GM12878 (cell line): ENCODE measurements around the gene PSME3. TPM values are rescaled to one million over a fixed set of nuclear protein-coding genes. Genes with fewer than 3 reads are reported as not detected.

Experiments used
- BRCA1 ChIP-seq: IDR thresholded peaks from 2 replicates; pipeline ENCODE4 v1.6.1; 2011; ENCODE audit warnings: low read depth, low read length, improper control_type of control experiment
- CREB1 ChIP-seq: IDR thresholded peaks from 2 replicates; pipeline ENCODE4 v1.6.1; 2012; ENCODE audit warnings: low read depth, mild to moderate bottlenecking, inconsistent platforms
- E2F4 ChIP-seq: IDR thresholded peaks from 2 replicates; pipeline ENCODE4 v1.6.1; 2012; ENCODE audit warnings: low read depth, low read length, improper control_type of control experiment
- EED ChIP-seq: sonication (generic); IDR thresholded peaks from 2 replicates; pipeline ENCODE4 v1.6.1; 2016; ENCODE audit warnings: antibody characterized with exemption, low read depth
- ELK1 ChIP-seq: IDR thresholded peaks from 2 replicates; pipeline ENCODE4 v1.6.1; 2012; ENCODE audit warnings: low read depth, low read length, improper control_type of control experiment
- EP300 ChIP-seq, 2 experiments: fragments of 150-350 bp in 1 of 2; IDR thresholded peaks; 2 replicates each; pipeline ENCODE4 v1.6.1; 2011 to 2012; ENCODE audit warnings: low read depth in 2 of 2, low read length in 2 of 2, borderline replicate concordance in 1 of 2, improper control_type of control experiment in 1 of 2, inconsistent platforms in 1 of 2; ENCODE audit not compliant: control insufficient read depth in 1 of 2
- FOXM1 ChIP-seq: IDR thresholded peaks from 2 replicates; pipeline ENCODE4 v1.6.1; 2012; ENCODE audit warnings: low read depth, mild to moderate bottlenecking, inconsistent platforms, low read length, moderate library complexity
- IRF5 ChIP-seq: fragments of 450-650 bp; IDR thresholded peaks from 2 replicates; pipeline ENCODE4 v1.6.1; 2017; ENCODE audit warnings: borderline replicate concordance
- MAX ChIP-seq: IDR thresholded peaks from 2 replicates; pipeline ENCODE4 v1.6.1; 2012; ENCODE audit warnings: low read depth, low read length, improper control_type of control experiment
- POLR2AphosphoS5 ChIP-seq: IDR thresholded peaks from 2 replicates; pipeline ENCODE4 v1.6.1; 2011; ENCODE audit warnings: mild to moderate bottlenecking, low read length, inconsistent platforms
- RCOR1 ChIP-seq: conservative IDR thresholded peaks from 2 replicates; pipeline ENCODE4 v1.6.1; 2012; ENCODE audit warnings: low read depth, low read length, improper control_type of control experiment
- ZBTB40 ChIP-seq: fragments of 450-650 bp; IDR thresholded peaks from 2 replicates; pipeline ENCODE4 v1.6.1; 2016; ENCODE audit warnings: mild to moderate bottlenecking, moderate library complexity, borderline replicate concordance
- ZNF687 ChIP-seq: fragments of 450-650 bp; IDR thresholded peaks from 2 replicates; pipeline ENCODE4 v1.6.1; 2017; ENCODE audit warnings: mild to moderate bottlenecking, moderate library complexity
- ZSCAN29 ChIP-seq: fragments of 450-650 bp; IDR thresholded peaks from 2 replicates; pipeline ENCODE4 v1.6.1; 2017; ENCODE audit warnings: mild to moderate bottlenecking, moderate library complexity
- polyA plus RNA-seq, 11 experiments: library from polyadenylated mRNA; depleted of rRNA in 4 of 11; unstranded in 6 of 11; stranded (reverse) in 5 of 11; fragments of >200 nt; fragmentation: Nextera tagmentation in 4 of 11; fragmentation: Illumina TruSeq in 1 of 11; extraction: Ambion mirVana in 4 of 11; extraction: Trizol in 1 of 11; gene quantifications; 1 replicate in 1 of 11; 2 replicates in 10 of 11; pipeline versions ENCODE4 v1.2.1 to v1.2.3, GENCODE V29; 2011 to 2016; ENCODE audit warnings: inconsistent platforms in 2 of 11, missing spikeins in 2 of 11, low read depth in 1 of 11
- total RNA-seq, 4 experiments: library from RNA; depleted of rRNA in 3 of 4; stranded (reverse); fragments of >200 nt in 3 of 4; fragmentation: Illumina TruSeq in 1 of 4; extraction: Trizol in 1 of 4; gene quantifications; 2 replicates each; pipeline versions ENCODE4 v1.2.1 to v1.2.3, GENCODE V29; 2013 to 2021

PSME3 gene
- total and polyA plus RNA-seq, 10 of the 15 experiments (the other 5 are each of a cell fraction or from before 2014, with no cell fraction given) = 26.9 to 330 (median 137) TPM

- TF ChIP-seq EED = no peak
- peak; percentile 95 for TF ChIP-seq POLR2AphosphoS5
- TF ChIP-seq ZNF687 = peak; percentile 77; the same call in 1 of the 2 replicates
- TF ChIP-seq FOXM1 = no peak
- TF ChIP-seq MAX = peak; percentile 99
- no peak for TF ChIP-seq ZSCAN29
- TF ChIP-seq IRF5 = no peak
- TF ChIP-seq BRCA1 = no peak
- TF ChIP-seq ZBTB40 = peak; percentile 98
- TF ChIP-seq E2F4 = no peak
- TF ChIP-seq ELK1 = 0 out of 2 replicates have a peak, but pooled peaks have one; percentile 16
- TF ChIP-seq CREB1 = peak; percentile 98
- TF ChIP-seq EP300 (IDR thresholded peaks at IDR 0.05; ENCODE audit: borderline replicate concordance in 1 of 2, control insufficient read depth in 1 of 2, low read depth in 2 of 2, low read length in 2 of 2) = no peak
- TF ChIP-seq RCOR1 = no peak
Observed at GRCh38 chr17:42832934-42833766, at the start of gene PSME3 (continued).
